GM20431 (cell line): ENCODE data around the gene FUS.
"Not testable (repeated sequence)": the region's sequence is repeated elsewhere in the genome, so short reads cannot be mapped to it uniquely, and the experiment has no call there.

Experiments used
- in situ Hi-C: fragments of 300-500 bp; cut with MseI, MboI; formaldehyde crosslinking; loops from one replicate; pipeline ENCODE4 v1.15.0; 2020; ENCODE audit warnings: low sequenced_read_pairs; ENCODE audit not compliant: unreplicated experiment

The FUS gene

DNA sequence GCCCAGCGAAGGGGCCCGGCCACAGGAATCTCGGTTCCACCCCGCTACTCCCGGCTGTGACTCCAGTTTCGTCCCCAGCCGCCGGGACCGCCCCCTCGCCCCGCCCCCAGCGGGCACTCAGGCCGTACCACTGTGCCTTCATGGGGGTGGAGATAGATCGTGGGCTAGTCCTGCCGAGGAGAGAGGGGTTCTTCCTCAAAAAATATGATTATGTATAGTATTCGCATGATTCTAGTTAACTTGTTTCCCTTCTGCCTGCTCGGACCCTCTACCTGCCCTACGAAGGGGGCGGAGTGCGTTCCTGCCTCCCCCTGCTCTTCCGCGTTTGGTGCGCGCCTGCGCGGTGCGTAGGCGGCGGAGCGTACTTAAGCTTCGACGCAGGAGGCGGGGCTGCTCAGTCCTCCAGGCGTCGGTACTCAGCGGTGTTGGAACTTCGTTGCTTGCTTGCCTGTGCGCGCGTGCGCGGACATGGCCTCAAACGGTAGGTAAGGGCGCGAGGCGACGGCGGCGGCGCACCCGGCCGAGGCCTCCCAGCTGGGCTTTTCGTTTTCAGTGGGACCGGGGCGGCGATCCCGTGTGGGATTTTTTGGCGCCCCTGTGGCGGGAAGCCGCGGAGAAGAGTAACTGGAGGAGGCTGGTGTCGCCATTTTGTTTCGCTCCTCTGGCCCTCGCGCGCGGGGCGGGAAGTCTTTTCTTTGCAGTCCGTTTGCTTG, at the start of gene FUS:
FUS (plus strand) TSS at position 393 of the 713 bp plus-strand sequence; CDS start at position 469, 76 bp downstream.
- in situ Hi-C loops, result no loop called here

DNA sequence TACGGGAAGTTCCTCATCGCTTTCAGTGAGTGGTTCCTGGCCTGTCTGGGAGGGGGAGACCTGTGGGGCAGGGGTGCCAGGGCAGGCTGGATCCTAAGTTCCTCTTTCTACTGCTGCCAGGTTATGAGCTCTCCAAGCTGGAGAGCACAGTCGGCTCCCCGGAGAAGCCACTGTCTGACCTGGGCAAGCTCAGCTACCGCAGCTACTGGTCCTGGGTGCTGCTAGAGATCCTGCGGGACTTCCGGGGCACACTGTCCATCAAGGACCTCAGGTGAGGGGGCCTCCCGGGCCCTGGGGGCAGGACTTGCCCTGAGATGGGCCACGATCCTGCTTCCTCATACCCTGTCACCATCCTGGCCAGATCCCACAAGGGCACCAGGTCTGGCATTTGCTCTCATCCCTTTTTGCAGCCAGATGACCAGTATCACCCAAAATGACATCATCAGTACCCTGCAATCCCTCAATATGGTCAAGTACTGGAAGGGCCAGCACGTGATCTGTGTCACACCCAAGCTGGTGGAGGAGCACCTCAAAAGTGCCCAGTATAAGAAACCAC, 49.5 kb upstream of the FUS start:
- in situ Hi-C loops, result no loop called here

DNA sequence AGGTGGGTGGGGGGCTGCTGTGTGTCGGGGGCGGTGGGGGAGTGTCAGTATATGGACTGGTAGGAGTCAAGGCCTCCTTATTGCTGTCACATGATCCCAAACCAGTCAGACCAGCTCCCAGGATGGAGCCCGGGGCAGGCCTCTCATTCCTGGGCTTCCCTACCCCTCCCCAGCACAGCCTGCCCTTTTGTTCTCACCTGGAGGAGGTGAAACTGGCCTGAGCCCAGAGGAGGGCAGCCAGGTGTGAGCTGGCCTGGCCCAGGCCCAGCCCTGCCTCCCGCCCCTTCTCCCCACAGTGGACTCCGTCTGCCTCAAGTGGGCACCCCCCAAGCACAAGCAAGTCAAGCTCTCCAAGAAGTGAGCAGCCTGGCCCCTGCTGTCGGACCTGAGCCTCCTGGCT, 49.0 kb upstream of the FUS start:
- in situ Hi-C loops, result no loop called here

DNA sequence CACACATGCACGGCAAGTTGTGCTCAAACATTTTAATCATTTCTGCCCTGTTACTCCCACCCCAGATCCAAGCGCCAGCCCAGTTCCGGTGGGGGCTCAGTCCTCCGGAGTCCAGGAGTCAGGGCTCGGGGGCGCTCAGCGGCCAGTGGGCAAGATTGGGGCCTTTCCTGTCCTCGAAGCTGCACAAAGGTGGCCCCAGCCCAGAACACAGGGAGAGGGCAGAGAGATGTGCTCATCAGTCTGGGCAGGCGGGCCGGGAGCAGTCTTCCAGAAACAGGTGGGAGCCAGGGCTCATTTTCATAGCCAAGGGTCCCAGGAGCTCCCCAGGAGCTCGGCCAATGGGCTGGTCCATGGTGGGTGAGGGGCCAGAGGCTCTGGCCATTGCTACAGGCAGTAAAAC, 48.5 kb upstream of the FUS start:
- in situ Hi-C loops, result no loop called here

DNA sequence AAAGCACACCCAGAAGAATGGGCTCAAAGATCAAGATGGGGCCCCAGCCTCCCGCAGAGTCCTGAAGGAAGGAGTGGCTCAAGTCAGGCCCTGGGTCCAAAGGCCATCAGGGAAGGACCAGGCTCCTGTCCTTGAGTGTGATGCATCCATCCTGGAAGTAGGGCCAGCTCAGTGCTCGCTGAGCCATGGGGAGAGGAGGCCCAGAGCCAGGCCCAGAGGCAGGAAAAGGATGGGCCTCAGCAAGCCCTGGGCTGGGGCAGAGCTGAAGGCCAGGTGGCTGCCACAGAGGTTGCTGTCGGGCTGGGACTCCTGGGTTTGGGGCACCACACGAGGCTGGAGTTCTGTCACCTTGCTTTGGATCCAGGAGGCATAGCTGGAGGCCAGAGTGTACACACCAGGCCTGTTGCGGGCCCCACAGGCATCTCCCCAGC, 48.1 kb upstream of the FUS start:
- in situ Hi-C loops, result no loop called here

DNA sequence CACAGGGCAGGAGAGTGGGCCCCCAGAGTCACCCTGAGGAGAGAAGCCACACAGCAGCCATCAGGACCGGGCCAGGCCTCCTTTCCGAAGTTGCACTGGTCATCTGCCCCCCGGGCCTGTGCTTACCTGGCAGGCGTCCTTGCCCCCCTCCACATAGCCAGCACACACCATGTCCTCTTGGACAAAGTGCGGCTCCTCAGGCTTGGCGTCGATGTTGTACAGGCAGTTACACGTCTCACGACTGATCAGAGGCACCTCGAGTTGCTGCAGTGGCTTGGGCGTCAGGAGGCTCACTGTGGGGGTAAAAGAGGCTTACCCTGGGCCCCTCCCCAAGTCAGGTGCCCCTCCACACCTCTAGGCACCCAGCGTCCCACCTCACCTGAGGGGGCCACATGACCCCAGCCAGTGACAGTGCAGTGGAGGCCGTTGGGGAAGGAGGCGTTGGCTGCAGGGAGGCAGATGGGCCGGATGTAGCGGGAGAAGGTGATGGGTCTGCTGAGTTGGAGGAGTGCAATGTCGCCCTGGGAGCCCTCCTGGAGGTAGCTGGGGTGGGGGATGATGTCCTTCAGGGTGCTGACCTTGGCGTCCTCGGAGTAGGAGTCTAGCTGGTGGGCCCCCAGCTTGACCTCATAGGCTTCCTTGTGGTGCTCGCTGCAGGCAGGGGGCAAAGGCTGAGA, 47.5 kb upstream of the FUS start:
- in situ Hi-C loops, result no loop called here

DNA sequence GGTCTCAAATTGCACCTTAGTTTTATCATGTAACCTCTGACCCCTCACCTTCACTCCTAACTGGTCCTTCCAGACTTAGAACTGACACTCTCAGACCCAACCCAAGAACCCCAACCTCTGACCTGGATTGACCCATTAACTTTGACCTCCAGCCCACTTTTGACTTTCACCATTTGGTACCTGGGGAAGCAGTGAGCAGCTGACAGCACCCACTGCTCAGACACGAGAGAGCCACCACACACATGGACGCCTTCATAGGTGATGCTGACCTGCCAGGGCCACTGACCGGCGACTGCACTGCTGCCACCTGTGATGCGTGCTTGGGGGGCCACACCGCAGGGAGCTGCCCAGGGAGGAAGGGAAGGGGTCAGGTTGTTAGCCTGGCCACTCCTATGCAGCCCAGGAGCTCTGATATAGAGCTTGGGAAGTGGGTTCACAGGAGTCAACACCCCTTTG, 46.9 kb upstream of the FUS start:
- in situ Hi-C loops, result no loop called here

DNA sequence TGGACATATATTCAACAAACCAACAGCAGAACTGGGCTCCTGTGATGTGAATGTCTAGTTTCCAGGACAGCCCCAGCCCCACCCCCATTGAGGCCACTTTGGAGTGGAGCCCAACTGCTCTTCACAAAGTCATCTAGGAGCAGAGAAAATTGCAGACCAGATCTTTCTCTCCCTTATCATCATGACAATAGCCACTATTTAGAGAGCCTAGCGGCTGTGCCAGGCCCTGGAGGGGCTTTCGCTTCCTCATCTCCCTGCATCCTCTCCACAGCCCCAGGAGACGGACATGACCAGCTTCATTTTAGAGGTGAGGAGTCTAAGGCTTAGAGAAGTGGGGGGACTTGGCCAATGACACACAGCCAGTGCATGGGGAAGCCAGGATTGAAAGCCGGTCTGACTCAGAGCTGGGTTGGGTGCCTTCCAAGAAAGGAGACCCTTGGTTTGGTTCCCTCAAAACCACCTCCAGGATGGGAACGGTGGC, 45.8 kb upstream of the FUS start:
- in situ Hi-C loops, result no loop called here

DNA sequence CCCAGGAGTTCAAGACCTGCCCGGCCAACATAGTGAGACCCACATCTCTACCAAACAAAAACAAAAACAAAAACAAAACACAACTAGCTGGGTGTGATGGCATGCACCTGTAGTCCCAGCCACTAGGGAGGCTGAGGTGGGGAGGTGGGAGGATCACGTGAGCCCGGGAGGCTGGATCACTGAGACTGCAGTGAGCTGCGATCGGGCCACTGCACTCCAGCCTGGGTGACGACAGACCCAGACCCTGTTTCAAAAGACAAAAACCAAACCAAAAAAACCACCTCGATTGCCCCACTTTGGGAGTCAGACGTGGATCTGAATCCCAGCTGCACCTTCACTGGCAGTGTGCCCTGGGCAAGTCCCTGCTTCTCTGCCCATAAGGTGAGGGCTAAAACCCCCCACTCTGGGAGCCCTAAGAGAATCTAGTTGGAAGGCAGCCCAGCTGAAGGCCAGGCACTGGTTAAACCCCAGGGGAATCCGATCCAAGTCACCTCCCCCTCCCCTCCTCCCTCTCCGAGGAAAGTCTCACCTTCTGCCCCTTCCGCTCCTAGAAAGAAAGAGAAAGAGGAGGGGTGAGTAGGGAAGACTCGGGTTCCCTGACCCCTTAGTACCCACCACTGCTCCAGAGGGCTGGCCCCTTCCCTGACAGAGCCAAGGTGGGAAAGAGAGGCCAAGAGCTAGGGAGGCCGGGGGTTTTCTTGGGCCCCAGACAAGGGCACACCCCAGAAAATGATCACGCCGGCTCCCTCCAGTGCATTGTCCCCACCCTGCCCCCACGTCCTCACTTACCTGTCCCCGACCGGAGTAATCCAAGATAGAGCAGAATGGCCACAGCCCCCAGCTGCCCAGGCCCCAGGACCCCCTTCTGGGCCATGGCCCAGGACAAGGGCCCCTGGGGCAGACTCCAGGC, 45.1 kb upstream of the FUS start:
- in situ Hi-C loops, result no loop called here

DNA sequence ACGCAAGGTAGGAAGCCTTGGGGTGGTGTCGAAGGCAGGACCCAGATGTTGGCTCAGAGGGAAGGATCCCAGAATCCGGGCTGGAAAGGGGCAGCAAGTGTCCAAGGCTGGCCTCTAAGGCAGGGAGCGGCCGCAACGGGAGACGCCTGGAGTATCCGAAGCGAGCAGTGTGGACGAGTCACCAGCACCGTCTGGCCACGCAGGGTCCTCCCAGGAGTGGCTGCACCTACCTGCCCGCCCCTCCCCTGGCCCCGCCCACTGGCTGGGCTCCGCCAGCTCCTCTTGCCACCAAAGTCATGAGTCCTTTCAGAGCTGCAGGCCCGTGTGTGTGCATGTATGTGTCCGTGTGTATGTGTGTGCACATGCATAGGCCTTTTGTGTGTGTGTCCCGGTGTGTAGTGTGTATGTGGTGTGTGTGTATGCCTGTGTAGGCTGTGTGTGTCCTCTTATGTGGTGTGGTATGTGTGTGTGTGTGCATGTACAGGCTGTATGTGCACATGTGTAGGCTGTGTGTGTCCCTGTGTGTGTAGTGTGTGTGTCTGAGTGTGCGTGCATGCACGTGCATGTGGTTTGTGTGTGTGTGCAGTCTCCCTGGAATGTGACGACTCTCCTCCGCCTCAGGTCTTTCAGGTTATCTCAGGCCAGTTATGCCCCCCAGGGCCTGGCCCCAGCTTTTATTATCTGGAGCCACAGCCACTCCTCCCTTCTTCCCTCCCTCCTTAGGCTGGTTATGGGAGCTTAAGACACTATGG, 44.2 kb upstream of the FUS start, which contains the start of gene PRSS8:
PRSS8 (minus strand) TSS at position 193 of the 752 bp plus-strand sequence. CDS start 229 bp downstream, outside the sequence.
- in situ Hi-C loops, result no loop called here

DNA sequence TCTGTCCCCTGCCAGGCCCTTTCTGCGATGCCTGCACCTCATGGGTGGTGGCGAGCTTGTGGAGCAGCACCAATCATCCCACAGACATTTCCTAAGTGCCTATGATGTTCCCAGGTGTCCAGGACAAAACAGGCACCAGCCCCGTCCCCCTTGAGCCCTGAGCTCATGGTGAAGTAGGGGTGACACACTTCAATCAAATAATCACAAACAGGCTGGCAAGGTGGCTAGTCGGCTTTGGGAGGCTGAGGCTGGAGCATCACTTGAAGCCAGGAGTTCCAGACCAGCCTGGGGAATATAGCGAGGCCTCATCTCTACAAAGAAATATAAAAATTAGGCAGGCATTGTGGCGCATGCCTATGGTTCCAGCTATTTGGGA, 43.7 kb upstream of the FUS start:
- in situ Hi-C loops, result no loop called here

DNA sequence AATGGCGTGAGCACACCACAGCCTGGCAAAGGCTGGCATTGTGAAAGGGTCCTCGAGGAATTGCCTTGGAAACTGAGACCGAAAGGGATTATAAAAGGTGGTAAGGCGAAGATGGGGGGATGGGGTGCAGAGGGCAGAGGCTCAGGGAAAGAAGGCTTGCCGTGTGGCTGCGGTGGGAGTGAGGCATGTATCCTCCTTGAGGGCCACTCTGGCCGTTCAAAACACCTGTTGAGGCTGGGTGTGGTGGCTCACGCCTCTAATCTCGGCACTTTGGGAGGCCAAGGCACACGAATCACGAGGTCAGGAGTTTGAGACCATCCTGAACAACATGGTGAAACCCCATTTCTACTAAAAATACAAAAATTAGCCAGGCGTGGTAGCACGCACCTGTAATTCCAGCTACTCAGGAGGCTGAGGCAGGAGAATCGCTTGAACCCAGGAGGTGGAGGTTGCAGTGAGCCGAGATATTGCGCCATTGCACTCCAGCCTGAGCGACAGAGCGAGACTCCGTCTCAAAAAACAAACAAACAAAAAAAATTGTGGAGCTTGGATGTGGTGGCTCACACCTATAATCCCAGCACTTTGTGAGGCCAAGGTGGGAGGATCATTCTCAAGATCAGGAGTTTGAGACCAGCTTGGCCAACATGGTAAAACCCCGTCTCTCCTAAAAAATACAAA, 43.0 kb upstream of the FUS start:
- in situ Hi-C loops, result not testable (repeated sequence)

DNA sequence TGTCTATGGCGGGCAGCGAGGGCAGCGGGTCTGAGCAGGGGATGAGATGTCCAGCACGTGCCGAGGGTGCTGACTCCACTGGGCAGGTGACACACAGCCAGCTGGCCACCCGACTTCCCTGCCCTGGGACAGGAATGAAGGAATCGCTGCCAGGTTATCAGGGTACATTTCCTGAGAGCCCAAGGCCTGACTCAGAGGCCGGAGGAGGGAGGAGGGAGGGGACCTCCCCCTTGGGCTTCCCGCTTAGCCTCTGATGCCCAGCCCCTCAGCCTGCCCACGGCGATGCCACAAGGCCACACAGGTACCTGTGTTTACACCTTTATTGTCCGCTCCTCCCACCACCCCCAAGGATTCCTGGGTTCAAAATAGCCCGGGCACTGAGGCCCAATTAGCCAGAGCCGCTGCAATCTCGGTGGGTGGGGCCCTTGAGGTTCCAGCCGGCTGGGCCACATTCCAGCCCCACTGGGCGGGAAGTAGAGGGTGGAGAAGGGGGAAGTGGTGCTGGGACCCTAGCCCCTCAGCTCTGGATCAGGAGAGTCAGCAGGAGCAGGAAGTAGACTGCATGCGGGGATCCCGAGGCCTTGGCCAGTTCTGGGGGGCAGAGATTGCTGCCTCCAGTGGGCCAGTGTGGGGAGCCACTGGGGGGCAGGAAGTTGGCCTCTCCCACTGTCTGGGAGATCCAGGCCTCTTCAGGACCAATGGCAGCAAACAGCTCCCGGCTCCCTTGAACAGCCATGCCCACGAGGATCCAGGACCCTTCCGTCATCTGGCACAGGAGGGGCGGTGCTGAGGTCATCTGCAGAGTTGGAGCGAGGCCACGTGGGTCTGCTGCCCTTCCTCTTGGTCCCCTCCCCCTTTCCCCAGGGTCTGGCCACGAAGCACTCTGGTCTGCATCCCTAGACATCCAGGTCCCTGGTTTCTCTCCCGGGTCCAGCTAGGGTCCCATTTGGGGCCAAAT, 41.0 kb upstream of the FUS start:
- in situ Hi-C loops, result no loop called here

DNA sequence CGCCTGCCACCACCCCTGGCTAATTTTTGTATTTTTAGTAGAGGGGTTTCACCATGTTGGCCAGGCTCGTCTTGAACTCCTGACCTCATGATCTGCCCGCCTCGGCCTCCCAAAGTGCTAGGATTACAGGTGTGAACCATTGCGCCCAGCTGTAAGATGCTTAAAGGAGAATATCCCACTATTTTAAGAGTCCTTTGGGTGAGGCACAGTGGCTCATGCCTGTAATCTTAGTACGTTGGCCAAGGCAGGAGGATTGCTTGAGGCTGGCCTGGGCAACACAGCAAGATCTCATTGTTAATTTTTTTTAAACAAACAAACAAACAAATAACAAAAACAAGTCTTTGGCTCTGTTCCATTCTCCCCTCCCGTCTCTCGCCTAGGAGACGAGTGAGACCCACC, 38.9 kb upstream of the FUS start:
- in situ Hi-C loops, result not testable (repeated sequence)

DNA sequence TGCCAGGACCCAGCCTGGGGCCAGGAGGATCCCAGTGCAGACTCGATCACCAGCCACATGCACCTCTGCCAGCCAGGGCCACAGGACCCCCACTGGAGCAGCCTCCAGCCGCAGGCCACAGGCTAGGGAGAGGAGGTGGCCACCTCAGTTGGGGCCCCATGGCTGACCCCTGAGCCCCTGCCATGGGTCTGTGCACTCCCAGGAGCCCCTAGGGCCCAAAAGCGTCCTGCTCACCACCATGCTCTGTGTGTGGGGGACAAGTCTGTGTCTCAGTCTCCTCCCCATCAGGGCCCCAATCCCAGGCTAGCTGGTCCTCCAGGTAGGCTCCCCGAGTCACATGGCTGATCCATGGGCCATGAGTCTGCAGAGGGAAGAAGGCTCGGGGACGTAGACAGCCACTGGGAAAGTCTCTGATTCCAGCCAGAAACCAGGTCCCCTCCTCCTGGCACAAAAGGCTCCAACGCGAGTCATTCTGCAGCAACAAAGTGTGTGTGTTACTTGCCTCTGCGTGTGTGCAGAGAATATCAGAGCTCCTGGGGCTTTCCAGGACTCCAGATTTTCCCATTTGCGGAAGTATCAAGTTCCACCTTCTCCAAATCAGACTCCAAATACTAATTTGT, 38.3 kb upstream of the FUS start:
- in situ Hi-C loops, result no loop called here

DNA sequence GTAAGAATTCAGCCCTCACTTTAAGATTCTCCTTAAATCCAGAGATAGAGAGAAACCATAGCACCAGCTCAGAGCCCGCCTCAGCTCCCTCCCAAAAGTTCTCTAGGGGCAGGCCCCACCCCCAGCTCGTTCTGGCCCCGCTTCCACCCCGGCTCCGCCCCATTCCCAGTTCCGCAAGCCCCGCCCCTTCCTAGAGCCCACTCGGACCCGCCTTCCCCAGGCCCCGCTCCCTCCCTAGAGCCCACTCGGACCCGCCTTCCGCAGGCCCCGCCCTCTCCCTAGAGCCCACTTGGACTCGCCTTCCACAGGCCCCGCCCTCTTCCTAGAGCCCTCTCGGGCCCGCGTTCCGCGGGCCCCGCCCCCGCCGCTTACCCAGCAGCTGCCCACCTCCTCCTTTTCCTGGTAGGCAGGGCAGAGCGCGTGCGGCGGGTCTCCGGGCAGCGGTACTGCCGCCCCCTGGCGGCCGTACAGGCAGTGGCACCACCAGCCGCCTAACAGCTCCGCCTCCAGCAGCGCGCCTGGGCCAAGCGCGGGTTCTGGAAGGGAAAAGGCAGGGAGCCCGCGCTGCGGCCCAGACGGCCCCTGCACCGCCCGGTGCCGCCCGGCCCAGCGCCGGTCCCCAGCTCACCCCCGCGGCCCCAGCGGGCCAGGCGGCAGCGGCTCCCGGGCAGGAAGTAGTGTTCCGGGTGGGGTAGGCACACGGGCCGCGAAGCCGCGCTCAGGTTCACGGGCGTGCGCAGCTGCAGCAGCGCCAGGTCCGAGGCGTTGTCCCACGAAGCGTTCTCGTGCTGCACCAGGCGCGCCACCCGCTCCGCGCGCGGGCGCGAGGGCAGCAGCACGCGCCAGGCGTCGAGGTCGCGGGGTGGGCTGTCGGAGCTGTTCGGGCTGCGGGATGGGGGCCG, 37.6 kb upstream of the FUS start:
- in situ Hi-C loops, result no loop called here
